ENCODE measurements around the gene TNFAIP8L3.
A peak's percentile ranks its signal among the peaks of the same experiment; 100 is the strongest.

Gene TNFAIP8L3

DNA sequence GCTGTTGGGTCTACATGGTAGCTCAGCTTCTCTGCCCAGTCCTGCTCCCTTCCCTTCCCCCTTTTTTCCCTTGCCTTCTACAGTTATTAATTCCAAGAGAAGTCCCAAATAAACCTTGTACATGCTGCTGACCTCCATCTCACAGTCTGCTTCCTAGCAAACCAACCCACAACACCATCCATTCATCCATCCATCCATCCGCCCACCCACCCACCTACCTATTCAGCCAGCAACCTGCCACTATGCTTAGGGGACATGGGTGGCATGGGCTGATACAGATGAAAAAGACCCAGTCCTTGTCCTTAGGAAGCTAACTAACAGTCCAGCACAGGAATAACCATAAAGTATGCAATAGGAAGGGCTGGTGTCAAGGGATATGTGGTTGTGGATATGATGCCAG is 5.7 kb downstream of the TNFAIP8L3 start:
- DNase-seq, result no peak

DNA sequence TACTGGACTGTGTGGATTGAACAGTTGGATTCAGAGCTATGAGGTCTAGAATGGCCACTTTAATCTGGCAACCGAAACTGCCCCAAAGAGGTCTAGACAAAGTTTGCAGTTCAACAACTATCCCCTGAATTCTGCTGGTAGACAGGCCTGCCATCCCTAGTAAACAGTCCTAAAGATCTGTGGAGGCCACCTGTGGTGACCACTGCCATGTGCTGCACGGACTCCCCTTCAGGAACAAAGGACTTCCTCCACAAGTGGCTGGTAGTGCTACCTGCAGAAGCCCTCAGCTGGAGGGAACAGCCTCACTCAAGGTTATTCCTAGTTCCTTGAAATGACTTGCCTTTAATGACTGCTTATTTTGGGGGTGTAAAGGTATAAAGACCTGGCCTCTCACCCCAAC is 6.1 kb downstream of the TNFAIP8L3 start:
- no peak for DNase-seq

DNA sequence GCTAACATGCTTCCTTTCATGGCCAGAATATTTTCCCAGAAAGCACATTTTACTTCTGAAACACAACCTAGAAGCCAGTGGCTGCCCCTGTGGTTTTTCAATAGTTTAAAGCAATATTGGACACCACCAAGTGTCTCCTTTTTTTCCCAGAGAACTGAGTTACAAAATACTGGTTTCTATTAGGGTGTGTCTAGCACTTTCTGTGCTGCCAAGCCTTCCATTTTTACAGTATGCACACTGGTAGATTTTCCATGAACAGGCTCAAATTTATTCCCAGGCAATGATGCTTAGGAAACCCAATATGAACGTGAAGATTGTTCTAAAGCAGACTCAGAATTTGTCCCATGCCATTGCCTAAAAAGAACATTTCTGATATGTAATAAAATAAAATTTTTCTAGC is 7.2 kb downstream of the TNFAIP8L3 start:
- DNase-seq, result no peak

DNA sequence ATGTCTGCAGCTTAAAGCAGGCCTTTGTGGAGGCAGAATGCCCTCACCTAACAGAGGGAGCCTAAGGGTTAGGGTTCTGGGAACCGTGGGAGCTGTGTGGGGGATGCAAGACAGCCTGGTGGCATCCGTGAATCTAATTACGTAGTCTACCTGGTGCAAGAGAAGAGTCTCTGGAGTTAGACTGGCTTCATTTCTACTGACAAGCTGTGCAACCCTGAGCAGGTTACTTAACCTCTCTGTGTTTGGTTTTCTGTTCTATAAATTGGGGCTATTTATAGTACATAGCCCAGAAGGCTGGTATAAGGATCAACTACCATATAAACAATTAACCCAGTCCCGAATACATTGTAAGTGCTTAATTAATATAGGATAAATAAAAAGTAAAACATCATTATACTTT is 8.3 kb downstream of the TNFAIP8L3 start:
- no peak for DNase-seq

DNA sequence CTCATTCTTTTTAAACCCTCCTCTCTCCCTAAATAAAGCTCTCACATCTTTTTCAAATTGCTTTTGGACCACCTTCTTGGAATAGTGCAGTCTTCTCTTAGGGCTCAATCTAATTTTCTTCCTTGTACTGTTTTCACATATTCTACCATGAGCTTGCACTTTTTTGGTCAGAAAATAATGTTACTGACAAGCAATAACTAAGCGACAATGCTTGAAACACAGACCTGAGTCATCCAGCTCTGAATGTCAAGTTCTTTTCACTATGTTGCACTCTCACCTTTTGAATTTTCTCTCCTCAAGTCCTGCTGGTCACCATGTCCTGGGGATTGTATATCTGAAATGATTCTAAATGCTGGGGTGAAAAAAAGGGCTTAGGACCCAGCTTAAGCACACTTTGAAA is 8.9 kb downstream of the TNFAIP8L3 start:
- DNase-seq, result no peak

DNA sequence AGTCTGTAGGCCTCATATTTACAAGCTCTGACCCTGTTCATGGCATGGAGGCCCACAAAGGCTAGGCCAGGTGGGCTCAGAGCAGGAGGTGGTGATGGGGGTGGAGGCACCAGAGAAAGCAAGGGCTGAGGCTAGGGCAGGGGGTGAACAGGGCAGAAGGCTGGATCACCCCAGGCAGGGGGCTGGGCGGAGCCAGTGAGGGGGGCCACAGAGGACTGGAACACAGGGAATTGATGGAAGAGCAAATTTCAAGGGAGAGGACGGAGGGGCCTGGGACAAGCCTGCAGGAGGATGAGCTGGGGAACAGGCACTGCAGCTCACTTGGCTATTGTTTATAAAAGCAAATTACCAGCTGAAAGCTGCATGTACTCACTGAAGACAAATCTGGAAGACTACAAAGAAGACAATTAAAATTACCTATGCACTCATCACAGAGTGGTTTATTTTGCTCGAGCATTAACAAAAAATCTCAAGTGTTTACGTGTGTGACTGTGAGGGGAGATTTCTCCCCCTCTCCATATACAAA is 11.0 kb downstream of the TNFAIP8L3 start:
- DNase-seq, result no peak

DNA sequence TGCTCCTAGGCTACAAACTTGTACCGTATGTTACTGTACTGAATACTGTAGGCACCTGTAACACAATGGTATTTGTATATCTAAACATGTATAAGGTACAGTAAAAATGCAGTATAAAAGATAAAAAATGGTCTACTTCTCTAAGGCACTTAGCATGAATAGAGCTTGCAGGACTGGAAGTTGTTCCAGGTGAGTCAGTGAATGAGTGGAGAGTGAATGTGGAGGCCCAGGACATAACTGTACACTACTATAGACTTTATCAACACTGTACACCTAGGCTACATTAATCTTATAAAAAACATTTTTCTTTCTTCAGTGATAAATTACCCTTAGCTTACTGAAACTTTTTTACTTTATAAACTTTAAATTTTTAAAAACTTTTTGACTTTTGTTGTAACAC is 12.5 kb downstream of the TNFAIP8L3 start:
- no peak for DNase-seq

DNA sequence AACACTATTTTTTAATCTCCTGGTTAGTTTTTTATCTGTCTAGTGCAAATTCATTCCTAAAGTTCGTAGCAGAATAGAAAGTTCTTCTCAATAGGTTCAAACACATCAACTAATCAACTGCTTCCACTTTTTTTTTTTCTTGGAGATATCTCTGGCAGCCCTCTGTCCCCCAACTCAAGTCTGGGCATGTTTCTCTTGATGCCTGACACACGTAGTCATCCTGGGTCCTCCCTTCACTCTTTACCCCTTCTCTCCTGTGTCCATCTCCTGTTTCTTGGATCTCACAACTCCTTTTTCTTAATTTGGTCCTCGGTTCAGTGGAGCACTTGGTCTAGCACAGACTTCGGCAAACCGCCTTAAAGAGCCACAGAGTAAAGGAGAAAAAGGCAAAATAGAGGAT is 14.4 kb downstream of the TNFAIP8L3 start:
- DNase-seq, result no peak

DNA sequence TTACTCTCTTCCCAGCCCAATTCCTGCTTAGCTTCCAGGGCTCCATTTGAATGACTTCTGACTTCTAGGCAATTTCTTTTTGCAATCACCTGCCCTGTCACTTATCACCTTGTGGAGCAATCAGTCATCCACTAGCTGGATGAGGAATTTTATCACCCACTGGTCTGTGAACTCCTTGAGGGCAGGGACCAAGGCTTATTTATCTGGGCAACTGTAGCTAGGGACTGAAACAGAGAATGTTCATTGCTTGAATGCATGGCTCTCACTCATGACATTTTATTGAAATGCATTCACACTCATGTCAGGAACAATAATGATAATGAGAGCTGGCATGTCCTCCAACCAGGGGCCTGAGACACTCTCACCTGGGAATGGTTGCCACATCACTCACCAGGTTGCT is 15.5 kb downstream of the TNFAIP8L3 start:
- DNase-seq, result no peak

DNA sequence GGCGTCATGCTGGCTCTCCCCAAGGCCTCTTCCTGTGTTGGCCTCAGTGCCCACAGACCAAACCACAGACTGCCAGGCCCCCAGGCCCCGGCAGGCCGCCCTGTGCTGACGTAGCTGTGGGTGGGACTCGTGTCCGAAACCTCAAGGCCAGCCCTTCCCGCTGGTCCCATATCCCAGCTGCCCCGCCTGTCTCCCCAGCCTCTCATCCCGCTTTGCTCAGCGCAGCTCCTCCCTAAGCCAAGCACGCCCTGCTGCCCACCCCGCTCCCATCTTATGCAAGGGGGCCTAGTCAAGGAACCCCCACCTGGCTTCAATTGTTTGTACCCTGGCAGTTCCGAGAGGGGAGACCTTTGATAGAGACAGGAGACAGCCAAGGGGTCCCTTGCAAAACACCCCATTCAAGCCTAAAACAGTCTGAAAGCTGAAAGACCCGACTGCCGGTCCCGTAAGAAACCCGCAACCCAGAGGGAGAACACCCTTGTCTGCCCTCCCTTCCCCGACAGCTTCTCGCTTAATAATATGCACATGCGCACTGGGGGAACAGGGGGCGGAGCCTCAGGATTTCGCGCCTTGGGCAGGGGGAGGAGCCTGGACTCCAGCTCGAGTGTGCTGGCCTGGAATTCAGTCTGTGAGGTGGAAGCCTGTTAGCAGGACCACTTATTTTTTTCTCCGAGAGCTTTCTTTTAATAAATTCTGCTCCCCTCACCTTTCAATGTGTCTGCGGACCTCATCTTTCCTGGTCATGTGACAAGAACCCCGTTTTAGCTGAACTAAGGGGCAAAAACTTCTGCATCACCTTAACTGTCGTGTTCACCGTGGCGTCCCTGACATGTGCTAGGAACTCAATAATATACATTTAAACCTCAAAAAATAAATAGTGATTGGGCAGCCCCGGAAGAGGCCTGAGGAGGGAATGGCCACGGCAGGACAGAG is 17.2 kb downstream of the TNFAIP8L3 start:
- peak; percentile 6 to 10 for DNase-seq

DNA sequence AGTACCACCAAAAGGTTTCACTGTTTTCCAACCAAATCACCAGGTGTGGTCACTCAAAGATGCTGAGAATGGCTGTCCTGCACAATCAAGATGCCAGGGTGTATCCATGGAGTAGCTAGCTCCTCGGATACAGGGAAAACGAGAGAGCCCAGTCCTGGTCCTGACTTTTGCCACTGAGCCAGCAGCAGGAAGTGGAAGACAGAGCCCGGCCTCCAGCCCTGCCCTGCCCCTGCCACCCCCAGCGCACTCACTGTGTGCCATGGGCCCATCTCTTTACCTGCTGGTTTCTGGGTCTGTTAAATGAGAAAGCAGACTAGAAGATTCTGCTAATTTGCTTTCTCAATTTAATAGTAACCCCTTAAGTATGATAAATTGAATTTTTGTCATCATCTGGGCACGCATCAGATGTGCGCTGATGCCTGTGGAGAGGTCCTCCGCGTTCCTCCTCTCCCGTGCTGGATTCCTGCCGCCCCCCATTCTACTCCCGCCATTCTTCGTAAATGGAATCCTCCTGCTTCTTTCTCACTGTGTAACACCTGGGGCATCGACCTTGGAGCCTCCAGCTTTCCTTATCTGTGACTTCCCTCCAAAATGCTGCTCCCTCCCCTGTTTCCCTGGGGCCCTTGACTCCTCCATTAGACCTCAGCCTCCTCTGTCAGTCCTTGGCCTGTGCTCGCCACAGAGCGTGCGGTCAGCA is 18.0 kb downstream of the TNFAIP8L3 start:
- no peak for DNase-seq

DNA sequence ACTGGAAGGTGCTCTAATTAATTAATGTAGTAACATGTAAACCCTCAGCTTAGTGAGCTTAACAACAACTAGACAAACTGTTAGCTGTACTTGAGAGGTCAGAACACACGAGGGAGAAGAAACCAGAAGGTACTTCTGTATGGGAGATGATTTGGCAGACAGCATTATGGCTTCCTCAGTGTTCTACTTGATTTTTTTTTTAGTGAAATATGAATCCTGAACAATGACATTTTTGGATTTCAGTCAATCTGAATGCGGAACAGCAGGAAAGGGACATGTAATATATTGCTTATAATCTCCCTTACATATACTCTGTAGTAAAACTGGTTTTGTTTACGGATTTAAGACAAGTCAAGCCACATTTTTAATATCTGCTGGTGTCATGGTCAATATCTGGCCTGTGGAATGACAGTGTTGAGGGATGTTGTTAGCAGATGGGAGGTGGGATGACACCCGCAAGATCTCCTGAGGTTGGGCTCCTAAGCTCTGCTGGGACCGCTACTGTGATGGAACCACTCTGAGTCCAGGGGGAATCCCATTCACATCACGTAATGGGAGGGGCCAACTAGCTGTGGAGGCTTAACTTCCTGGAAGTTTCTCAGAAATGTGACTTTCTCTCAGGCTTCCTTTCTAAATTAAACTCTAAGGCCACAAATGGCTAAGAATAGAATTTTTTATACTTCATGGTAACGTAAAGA is 18.7 kb downstream of the TNFAIP8L3 start:
- no peak for DNase-seq

DNA sequence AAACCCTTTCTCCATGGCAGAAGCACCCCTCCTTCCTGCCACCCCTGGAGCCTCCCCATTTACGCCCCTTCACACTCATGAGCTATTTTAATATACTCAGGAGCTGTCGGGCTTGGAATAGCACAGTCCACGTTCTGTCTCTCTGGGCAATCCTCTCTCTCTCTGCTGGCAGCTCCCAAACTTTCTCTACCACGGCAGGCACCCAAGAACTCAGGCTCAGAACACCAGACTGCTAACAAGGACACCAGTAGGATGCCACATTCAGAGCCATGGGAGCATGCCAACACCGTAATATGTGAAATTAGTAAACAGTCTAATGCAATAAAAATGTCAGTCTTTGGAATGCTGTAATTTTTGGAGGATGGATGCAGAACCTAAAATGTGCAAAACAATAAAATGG is 19.3 kb downstream of the TNFAIP8L3 start:
- DNase-seq, result no peak

DNA sequence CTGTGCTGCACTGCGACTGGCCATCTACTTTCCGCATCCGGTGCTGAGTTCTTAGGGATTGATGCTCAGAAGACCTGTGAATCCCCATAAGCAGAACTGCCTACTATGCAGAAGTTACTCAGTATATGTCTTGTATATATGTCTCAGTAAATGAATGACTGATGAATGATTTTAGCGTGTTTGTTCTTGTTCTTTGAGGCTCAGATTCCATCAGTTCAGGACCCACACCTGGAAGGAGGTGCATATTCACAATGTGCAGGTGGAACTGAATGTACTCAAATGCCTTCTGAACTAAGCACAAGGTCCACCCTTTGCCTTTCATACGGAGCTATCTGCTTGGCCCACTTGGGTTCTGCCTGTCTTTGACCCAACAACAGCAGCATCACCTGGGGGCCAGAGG is 19.8 kb downstream of the TNFAIP8L3 start:
- no peak for DNase-seq

DNA sequence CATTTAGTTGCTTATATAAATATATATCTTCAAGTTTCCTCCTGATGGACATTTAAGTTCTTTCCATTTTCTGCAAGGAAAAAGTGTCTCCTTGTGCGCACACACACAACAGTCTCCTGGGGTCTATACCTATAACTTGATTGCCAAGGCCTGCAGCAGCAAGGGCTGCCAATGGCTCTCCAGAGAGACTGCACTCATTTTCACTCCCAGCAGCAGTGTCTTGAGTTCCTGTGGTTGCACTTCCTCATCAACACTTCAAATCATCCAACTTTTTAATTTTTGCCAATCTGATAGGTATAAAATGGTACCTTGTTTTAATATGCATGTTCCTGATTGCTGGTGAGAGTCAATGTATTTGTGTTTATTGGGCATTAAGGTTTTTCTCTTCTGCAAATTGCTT is 23.1 kb downstream of the TNFAIP8L3 start:
- DNase-seq, result no peak

DNA sequence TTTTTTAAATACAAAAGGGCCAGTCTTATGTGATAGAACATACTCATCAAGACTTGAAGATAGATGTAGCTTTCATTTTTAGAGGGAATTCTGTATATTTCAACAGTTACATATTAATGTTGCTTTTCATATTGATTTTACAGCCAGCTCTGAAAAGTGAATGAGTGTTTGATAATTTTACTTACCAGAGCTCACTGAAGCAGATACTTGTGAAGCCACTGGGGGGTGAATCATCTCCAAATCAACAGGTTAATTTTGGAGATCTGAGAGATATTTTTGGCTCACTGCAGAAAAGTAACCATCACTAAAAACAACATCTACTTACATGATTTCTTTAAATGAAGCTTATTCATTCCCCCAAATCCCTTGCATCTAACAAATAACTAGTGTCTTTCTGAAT is 24.7 kb downstream of the TNFAIP8L3 start:
- no peak for DNase-seq

DNA sequence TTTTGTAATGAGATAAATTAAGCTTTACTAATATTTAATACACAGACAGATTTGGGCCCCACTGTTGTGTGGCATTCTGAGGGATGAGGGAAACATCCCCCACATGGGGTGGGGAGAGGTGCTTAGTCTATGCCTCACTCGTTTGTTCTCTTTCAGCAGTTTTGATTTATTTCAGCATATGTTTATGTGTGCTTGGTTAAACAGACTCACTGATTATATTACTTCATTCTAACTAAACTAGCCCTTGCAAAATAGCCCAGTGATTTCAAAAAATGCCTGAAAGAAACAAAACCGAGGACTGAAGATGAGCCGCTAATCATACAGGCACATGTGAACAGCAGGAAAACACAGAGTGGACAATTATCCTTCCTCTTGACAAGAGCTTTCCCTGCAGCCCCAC is 27.2 kb downstream of the TNFAIP8L3 start:
- DNase-seq, result no peak

DNA sequence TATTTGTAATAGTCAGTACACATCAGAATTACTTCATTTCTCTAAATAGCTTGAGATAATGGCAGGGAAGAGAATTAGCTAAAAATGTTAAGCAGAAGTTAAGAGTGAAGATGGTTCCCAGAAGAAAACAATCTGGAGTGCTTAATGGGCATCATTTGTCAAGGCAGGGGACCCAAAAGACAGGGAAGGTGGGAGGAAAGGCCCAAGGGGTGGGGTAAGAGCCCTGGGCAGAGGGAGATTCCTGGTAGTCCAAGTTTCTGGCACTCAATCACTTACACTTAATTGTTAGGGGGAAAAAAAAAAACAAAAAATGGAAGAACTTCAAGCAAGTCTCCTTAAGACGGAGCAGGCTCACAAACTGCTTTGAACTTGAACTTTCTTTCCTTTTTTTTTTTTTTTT is 28.9 kb downstream of the TNFAIP8L3 start:
- no peak for DNase-seq

DNA sequence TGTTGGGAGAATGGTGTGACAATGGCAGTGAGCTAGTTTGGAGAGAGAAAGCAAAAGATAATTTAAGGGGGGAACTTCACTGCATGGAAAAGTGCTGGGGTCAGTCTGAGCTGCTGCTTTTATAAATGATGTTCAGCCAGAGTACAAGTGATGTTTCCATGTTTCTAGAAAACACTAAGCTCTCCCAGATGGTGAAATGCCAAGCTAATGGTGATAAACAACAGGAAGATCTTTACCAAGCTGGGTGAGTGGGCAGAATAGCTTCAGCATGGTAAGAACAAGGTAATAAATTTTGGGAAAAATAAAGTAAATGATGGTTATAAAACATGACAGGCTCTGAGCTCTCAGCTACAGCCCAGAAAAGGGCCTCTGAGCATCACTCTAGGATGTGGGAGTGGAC is 29.4 kb downstream of the TNFAIP8L3 start:
- no peak for DNase-seq

DNA sequence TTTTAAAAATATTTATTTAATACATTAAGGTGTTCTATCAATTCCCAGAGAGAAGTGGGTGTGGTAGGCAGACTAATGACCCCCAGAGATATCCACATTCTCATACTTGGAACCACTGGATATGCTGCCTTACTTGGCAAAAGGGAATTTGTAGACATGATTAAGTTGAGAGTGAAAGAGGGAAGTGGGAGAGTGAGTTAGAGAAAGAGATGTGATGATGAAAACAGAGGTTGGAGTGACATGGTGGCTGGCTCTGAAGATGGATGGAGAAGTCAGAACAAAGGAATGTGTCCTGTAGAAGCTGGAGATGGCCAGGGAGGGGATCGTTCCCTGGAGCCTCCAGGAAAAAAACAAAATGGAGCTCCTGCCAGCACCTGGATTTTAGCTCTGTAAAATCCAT is 32.0 kb downstream of the TNFAIP8L3 start:
- DNase-seq, result no peak

DNA sequence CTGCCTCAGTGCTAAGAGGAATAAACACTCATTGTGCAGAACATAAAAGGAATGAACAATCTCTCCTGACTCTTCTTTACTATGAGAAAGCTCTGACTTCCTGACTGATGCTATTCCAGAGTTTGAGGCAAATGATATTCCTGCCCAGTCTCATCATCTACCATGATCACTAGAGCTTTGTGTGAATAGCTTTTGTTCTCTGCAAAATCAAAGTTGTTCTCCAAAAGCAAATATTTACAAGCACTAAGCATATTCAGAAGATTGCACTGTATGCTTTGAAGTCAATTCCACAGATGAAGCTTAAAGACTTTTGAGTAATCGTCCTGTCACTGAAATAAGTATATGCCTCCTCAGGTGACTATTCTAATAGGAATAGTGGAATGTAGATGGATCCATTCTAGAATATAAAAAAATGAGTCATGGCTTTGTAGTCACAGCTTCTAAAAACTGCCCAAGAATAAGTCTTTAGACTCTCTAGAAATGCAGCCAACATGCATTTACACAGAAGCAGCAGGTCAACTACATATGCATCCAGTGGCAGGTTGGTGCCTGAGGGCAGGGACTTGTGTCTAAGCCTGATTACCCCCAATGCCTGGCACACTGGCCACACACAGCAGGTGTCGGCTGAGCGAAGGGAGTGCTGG is 34.6 kb downstream of the TNFAIP8L3 start:
- no peak for DNase-seq

DNA sequence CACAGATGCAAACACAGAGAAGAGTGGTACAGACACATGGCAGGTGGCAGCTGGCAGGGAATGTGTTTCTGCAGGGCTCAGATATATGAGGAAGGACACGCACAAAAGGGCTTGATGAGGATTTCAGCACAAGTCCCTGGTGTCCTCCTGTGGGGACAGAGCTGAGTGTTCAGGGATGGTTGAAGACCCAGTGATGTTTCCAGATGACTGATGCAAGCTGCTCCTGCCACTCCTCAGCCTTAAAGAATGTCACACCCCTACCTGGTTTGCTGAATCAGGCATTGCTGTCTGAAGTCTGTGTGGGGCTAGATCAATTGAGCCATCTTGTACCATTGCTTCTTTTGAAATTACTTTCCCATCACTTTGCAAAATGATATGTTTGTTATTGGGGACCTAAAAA is 40.2 kb downstream of the TNFAIP8L3 start:
- DNase-seq, result no peak

DNA sequence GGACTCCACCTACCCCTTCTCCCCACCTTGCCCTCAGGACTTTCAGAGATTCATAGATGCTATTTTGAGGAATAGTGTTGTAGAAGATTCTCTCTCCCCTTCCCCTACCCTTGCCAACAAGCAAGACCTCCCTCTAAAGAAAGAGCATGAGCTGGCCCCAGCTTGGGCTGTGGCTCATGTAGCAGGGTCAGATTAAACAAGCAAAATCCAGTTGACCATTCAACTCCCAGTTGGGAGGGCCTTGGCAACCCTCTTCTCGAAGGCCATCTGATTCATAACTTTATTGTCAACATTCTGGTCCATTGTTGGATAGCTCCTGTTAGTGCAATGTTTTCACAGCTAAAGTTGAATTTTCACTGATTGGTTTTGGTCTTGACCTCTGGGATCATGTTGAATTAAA is 41.1 kb downstream of the TNFAIP8L3 start:
- DNase-seq, result no peak

Data from activated CD4-positive, alpha-beta T cell treated with anti-CD3 and anti-CD28 coated beads for 4 hours (primary cell).